M059J (cell line): Measurements from ENCODE around the gene SLCO4A1. TPM values are rescaled to one million over a fixed set of nuclear protein-coding genes. Genes with fewer than 3 reads are reported as not detected.
A peak's percentile ranks its signal among the peaks of the same experiment; 100 is the strongest.

Source experiments
- DNase-seq: peaks from one replicate; pipeline ENCODE4 v3.0.0-alpha.2; 2012; ENCODE audit warnings: low read depth
- total RNA-seq: library from RNA; depleted of rRNA; stranded (reverse); fragments of >200 nt; shearing (Covaris generic); gene quantifications from 2 replicates; pipeline ENCODE4 v1.2.3, GENCODE V29; 2014

Gene SLCO4A1
- total RNA-seq, 1 experiment from 2014 or later, result 69.5 TPM

GRCh38 chr20:62637521-62638054 is 4.7 kb upstream of the SLCO4A1 start:
- no peak for DNase-seq

GRCh38 chr20:62638055-62638570 is 4.2 kb upstream of the SLCO4A1 start:
- DNase-seq, result no peak

- no peak for DNase-seq
These were observed 3.5 kb upstream of the SLCO4A1 start for GRCh38 chr20:62638679-62639406.

GRCh38 chr20:62639765-62640164 is 2.5 kb upstream of the SLCO4A1 start:
- DNase-seq, result no peak

- no peak for DNase-seq
These were observed 1.4 kb upstream of the SLCO4A1 start for GRCh38 chr20:62640870-62641269.

- DNase-seq, result no peak
These were observed 817 bp upstream of the SLCO4A1 start for GRCh38 chr20:62641321-62642050.

- DNase-seq, result peak; percentile 58
These were observed 590 bp downstream of the SLCO4A1 start for GRCh38 chr20:62642666-62643520.

GRCh38 chr20:62643521-62644043 is 1.3 kb downstream of the SLCO4A1 start:
- DNase-seq, result no peak

- DNase-seq, result no peak
These were observed 1.9 kb downstream of the SLCO4A1 start for GRCh38 chr20:62644044-62644795.

GRCh38 chr20:62644802-62645496 is 2.6 kb downstream of the SLCO4A1 start:
- no peak for DNase-seq

- no peak for DNase-seq
These were observed 3.3 kb downstream of the SLCO4A1 start for GRCh38 chr20:62645613-62646012.

- no peak for DNase-seq
These were observed 4.7 kb downstream of the SLCO4A1 start for GRCh38 chr20:62646851-62647520.

- DNase-seq, result no peak
These were observed 5.4 kb downstream of the SLCO4A1 start for GRCh38 chr20:62647521-62648317.

GRCh38 chr20:62648318-62648995 is 6.2 kb downstream of the SLCO4A1 start:
- DNase-seq, result no peak

GRCh38 chr20:62649140-62649539 is 6.8 kb downstream of the SLCO4A1 start:
- DNase-seq, result no peak

- no peak for DNase-seq
These were observed 8.4 kb downstream of the SLCO4A1 start for GRCh38 chr20:62650551-62651284.

GRCh38 chr20:62651285-62652021 is 9.2 kb downstream of the SLCO4A1 start:
- no peak for DNase-seq
